Activated T-cell treated with anti-CD3 and anti-CD28 coated beads for 1 hour (primary cell): ENCODE measurements around the gene HDAC8.

ENCODE experiments used
- DNase-seq: peaks from one replicate; pipeline ENCODE4 v3.0.0-alpha.2; 2020; ENCODE audit warnings: low read depth

Gene HDAC8

DNA sequence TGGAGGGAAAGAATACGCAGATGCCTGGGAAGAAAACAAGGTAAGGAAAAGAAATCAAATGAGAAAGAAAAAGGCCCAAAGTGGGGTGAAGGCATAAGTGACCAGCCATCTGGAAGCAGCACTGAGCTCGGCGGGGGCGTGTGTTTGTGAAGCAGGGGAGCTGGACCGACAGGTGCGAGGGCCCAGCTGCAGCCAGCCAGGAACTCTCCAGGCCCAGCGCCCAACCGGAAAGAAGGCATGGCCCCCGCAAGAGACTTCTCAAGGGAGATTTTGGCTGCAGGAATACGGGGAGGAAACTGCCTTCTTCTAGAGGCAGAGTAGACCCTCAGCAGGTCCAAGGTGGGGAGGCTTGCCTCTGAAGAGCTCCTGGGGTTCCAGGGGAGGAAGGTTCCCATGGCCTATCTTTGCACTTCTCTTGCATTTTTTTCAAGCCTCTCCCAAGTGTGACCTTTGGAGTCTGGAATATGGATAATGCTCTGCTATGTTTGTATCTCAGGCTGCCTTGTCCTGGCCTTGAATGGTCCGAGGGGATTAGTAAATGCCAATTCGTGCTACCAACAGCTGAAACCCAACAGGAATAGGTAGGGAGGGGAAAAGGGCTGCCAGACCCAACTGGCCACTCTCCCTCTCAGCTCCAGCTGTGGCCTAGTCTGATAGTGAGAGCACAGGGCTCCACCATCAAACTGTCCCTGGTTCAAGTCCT lies 256.1 kb downstream of the HDAC8 start:
- no peak for DNase-seq

DNA sequence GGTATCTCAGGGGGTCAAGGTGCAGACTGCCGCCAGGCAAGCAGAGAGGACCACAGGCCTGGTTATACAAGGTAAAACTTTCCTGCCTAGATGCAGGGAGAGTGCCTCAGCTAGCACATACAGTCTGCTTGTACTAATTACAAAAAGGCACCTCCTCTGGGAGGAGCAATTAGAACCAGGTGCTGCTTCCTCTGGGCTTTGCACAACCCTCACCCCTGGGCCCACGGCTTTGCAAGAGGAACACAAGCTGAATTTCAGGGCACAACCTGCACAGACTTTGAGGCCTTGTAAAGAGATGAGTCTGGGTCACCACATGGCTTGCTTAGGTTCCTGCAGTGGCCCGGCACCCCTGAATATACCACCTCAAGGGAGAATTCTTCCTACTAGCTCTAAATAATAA lies 257.8 kb downstream of the HDAC8 start:
- DNase-seq: no peak

DNA sequence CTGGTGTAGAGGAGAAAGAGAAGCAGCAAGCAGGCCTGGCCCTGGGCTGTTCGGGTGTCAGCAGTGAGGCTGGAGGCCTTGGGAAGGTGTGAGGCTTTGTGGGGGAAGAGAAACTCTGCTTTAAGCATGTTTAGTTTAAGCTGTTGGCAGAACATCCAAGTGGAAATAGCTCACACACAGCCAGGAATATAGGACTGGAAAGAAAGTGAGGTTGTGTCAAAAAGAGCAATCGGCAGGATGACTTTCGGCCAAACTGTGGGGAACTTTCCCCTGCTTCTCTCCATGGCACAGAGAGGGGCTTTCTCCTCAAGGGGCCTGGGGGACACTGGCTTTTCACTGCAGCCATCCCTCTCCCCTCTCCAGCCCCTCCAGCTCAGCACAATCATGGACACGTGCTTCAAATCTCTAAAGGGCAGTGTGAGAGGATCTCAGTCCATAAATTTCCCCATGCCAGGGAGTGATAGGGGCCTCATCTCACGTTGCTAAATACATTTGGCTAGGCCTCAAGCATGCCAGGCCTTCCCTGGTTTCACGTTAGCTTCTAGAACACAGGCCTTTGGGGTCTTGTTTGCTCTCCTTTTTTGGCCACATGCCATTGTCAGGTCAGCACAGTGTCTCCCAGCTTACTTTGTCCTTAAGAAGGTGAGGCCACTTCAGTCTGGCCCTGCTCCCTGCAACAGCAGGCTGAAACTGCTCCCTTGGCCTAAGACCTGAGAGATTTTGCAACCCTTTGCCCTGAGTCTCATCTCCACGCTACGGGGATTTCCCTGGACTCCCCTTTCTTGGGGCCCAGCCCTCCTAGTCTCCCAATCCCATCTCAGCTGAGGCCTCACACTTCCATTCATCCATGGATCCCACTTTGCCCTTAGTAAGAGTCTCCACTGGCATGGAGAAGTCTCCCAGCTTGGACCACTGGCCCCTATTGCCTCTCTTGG lies 258.7 kb downstream of the HDAC8 start:
- DNase-seq: no peak

DNA sequence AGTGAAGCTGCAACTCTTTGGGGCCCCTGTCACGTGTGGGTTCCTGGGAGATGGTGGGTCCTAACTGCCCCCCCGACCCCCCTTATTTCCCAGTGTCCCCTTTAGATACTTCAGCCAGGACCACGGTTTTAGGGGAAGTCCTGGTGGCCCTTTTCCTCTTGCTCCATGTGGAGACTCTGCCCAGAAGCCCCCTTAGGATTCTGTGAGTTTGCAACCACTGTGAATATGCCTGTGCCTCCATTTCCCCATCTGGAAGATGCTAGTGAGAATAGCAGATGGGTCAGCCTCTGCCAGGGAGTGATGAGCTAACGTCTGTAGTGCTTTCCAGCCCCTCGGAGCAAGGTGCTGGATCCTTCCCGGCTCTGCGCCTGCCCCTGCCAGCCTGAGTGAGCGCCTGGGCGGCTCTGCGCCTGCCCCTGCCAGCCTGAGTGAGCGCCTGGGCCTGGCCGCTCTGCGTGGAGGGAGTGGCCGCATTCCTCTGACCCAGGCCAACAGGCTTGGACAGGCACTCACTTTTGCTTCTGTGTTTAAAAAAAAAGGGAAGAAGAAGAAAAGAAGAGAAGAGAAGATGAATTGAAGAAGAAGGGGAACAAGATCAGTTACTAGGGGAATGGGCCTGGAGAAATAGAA lies 260.2 kb downstream of the HDAC8 start:
- DNase-seq: no peak

DNA sequence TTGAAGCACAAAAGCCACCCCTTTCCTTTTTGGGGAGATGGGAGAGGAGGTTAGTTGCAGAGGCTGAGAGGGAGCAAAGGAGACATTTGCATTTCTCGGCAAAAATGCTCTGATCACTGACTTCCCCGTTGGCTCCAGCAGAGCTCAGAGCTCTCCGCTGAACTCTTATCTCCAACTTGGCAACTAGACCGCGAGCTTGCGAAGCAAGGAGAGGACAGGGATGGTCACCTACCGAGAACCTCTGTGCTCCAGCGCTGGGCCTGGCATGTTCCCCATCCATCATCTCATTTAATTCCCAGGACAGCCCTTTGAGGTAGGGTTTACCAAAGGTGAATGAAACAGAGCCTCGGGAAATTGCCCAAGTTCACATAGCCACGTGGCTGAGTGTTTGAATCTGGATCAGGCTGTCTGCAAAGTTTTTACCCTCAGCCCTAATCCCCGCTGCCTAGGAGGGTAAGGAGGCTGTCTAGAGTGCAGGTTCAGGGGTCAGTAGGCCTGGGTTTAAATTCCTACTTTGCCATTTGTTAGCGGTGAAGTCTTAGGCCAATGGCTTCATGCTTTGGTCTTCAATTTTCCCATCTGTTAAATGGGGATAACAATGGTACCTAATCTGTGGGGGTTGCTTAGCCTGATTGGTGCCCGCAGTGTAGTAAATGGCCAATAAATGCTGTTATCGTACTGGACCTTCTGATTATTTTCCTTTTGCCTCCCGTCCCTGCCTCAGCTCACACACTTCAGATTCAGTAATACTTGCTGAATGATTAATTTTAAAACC lies 263.2 kb downstream of the HDAC8 start:
- no peak for DNase-seq

DNA sequence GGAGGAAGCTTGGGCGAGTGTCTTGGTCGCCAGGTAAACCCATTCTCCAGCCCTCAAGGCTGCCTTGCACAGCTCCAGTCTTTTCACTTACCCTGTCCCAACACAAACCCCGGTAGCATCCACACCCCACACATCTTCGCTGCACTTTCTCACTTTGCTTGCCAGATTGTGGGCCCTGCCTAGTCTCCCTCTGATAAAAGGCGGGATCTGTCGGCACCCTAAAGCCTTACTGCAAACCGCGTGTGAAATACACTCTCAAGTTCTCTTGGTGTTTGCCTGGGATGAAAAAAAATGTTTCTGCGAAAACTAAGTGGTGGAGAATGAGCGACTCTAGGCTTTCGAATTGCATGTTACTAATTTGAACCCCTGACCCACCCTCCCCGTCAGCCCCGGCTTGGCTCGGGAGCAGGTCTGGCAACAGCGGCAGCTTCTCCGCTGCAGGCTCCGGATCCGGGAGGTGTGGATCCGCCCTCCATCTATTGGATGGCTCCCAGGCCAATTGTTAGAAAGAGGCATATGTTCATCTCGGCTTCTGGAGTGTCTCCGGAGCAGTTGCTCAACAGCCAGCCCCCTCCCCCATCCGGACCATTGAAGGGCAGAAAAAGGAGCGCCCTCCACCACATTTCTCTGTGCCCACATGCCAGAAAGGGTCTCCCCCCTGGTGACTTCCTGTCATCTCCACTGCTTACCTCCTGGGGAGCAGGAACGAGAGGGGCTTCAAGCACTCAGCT lies 263.9 kb downstream of the HDAC8 start:
- no peak for DNase-seq

DNA sequence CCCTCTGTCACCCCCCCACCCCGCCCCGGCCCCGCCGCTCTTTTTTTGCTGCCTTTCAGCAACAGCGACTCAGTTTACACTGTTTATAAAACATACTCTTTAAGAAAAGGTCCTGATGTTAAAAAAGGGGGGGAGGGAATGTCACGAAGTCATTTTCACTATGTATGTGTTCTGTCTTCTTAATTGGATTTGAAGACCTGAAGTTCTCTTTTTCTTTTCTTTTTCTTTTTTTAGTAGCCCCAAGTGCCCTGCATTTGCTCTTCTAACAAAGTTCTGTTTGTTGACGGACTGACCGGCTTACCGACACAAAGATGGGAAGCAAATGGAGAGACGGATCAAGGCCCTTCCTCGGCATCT lies 264.5 kb downstream of the HDAC8 start:
- DNase-seq: no peak

DNA sequence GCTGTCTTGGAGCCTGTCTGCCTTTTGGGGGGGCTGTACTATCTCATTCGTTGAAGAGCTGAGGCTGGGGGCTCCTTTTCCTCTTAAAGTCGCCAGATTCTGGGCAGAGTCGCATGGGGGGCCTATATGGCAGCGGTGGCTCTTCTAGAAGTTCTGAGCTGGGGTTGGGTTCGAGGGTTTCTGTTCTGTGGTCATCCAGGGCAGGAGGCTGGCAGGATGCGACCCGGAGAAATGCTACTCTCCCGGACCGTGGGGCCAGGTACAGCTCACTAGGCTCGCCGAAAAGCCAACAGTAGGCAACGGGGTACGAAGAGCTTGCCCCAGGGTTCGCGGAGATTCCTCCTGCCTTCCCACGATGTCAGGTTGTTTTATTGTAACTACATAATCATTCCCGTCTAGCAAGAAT lies 265.0 kb downstream of the HDAC8 start:
- DNase-seq: no peak

DNA sequence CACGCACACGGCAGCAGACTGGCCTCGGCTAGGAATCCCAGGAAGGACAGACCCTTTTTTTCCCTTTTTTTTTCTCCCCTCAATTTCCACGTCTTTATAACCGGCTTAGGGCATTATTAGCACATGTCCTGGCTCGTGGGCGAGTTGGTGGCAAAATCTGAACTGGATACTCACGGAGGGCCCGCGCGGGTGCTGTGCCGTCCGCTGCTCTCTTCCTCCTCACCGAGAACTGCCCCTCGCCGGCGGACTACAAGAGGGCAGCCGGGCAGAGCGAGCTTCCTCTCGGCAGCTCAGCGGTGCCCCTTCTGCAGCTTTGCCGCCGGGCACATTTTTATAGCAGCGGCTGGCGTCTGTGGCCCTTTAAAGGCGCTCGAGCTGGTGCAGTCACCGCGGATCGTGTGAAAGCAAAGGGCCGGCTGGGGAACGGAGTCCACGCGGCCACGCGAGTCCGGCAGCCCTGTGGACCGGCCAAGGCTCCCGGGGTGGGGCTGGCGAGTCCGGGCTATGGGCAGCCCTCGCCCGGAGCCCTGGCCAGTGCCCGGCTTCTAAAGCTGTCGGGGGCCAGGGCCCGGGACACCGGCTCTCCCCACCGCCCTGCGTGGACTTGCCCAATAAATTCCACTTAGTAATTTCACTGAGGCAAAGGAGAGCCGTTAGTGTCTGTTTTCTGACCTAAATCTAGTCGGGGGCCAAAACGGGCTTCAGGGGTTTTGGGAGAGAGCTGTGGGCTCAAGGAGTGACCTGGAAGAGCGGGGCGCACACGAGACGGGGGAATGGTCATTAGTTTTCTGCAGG lies 265.6 kb downstream of the HDAC8 start:
- no peak for DNase-seq

DNA sequence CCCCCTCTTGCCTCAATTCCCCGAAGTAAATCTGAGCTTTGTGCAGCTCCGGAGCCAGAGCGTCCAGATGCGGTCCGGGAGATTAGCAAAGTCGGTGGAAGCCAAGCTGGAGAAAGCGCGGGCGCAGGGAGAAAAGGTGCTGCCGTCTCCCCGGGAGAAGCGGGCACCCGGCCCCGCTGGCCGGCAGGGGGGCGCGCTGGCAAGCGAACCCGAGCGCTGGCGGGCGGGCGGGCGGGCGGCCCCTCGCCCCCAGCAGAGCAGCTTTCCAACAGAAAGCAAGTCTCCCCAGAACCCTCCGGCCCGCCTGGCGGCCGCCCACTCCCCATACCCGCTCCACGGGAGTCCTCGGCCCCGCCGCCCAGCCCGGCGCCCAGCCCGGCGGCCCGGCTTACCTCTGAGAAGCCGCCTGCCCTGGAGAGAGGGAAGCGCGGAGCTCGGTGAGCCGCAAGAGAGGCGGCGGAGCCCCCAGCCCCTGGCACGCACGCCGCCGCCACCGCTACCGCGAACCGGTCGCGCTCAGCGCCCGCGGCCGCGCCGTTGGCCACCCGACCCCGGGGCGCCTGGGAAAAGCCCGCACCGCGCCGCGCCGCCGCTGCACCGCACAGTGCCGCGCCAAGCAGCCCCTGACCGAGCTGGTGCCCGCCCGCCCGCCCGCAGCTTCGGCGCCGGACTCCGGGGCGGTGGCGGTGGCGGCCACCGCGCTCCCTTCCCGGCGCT lies 266.4 kb downstream of the HDAC8 start:
- no peak for DNase-seq

DNA sequence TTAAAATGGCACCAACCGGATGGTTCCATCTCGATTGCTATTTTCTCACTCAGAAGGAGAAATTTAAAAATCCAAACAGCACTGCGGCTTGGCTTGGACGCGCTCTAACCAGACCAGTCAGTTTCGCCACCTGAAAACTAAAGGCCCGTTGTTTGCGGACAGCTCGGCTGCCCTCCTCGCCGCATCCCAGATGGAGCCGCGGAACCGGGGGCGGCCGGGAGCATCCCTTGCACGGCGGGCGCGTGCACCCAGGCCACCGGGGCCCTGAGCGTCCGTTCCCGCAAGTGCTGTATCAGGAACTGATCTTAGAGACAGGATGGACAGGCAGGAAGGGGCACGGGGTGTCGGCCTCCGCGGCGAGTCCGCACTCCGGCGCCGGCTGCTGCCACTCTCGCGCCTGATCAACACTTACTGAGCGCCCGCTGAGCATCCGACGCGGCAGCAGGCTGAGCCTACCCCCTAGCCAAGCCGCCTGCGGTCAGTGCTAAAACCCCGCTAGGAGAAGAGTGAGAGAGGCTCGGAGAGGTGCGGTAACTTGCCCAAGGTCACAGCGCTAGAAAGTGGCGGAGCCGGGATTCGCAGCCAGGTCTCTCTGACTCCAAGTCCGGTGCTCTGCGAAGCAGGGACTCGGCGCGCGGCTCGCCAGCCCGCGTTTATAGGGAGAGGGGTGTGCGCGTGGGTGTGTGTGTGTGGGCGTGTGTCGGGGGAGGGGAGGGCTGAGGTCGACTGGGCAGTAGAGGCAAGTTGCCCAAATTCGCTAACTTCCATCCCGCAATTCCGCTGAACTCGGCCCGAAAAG lies 267.2 kb downstream of the HDAC8 start, which contains the start of gene CITED1:
Gene CITED1 (minus strand): TSS at position 629 of the 799 bp plus-strand sequence. CDS start 3,045 bp downstream, outside the sequence.
- no peak for DNase-seq

DNA sequence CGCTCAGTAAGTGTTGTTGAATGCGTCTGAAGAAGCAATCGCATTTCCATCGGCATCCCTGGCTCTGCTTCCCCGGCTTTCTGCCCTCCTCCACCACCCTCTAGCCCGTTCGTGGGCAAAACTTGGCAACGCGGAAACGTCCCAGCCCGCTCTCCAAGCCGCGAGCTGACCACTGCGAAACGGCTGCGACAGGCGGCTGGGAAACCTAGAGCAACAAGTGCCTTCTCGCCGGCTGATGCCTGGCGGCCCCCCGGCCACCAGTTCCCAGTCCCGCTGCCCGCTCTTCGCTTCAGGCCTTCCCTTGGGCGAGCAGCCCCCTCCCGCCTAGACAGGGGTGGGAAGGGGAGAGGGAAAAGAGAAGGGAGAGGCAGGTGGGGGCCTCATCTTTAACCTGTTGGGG lies 267.8 kb downstream of the HDAC8 start:
- DNase-seq: no peak

DNA sequence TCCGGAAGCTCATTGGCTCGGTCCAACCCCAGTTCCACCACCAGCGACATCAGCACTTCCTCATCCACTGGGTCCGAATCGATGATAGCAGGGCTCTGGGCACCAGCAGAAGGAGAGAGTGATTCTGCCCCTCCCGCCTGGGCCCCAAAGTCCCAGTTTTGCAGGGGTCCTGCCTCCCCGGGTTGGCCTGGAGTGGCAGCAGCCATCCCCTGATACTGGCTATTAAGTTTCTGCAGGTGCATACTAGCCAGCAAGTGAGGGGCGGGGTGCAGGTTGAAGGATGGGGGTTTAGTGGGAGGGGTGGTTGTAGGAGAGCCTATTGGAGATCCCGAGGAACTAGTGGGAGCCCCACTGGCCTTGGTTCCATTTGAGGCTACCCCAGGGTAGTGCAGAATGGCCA lies 270.9 kb downstream of the HDAC8 start:
- no peak for DNase-seq

DNA sequence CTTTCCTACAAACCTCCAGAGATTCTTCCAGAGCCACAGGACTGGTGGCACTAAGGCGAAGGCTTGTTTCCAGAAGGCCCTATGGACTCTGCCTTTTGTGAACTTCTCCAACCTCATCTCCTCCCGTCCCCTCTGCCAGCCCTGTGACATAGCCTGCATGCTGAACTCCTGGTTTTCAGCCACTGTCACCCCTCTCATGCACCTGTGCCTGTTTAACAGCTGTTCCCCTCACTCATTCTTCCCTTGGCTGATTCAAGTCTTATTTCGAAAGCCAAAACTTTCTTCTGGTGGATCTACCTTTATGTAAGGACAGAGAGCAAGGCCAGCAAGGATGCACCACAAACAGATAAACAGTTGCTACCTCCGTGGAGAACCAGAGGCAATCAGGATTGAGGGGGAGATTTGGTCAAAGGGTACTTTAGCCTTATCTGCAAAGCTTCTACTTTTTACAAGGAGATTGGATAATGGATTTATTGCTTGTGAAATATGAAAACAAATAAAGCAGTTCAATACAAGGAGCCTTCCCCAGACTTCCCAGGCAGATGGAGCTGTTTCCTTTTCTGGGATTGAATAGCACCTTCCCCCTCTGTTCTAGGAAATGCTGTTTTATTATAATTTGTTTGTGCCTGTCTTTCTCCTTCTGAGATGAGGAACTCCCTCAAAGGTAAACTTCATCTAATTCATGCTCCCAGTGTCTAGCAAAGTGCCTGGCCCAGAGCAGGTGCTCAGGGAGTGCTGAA lies 272.6 kb downstream of the HDAC8 start:
- no peak for DNase-seq

DNA sequence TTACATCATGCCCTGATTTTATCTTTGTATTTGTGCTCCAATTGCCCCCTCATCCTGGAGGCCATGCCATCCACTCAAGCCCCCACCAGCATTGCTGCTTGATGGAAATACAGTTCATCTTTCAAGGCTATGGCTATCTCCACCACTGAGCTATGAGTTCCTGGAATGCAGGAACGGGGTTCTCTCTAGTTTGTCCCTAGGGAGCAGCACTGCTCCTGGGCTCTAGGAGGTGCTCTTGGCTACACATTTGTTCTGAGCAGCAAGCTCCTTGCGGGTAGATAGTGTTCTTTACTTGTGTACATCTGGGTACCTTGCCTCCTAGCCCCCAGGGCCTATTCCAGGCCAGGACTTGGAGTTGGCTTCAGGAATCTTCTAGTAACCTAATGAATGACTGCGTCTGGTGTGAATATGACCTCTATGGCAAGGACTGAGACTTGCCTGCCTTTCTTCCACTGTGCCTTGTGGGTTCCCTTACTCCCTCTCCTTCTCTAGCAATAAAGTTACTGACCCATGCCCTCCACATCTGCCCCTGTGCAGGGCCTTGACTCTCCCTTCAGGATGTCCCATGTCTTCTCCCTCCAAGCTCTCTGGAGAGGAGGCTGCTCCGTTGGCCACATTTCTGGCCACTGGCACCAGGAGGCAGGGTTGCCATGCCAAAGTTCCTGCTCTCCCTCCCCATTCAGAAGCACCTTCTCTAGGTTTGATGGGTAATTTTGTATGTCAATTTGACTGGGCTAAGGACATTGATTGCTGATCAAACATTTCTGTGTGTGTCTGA lies 274.5 kb downstream of the HDAC8 start:
- DNase-seq: no peak

DNA sequence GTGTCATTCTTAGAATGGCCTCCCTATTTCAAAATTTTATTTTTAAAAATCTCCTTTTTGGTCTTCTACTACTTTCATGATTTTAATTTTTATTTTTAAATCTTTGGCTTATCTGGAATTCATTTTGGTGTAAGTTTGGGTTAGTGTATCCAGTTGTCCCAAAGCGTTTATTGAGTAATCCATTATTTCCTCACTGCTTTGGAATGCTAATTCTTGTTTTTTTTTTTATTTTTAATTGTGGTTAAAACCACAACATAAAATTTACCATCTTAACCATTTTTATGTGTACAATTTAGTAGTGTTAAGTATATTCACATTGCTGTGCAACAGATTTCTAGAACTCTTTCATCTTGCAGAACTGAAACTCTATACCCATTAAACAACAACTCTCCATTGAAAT lies 275.7 kb downstream of the HDAC8 start:
- no peak for DNase-seq

DNA sequence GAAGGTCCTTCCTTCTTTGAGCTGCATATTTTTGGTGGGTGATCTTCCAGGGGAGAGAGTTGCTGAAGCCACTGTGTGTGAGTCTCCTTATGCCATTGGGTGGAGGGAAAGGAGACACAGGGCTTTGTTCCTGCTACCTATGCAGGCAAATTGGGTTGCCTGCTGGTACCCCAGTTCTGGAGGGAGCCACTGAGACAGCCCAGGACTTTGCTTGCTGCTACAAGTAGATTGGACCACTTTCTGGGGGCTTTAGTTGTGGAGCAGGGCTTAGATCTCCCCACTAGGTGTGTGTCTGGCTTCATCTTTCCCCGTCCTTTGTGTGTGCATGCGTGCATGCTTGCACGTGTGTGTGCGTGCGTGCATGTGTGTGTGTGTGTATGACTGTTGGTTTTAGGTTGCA lies 276.9 kb downstream of the HDAC8 start:
- DNase-seq: no peak

DNA sequence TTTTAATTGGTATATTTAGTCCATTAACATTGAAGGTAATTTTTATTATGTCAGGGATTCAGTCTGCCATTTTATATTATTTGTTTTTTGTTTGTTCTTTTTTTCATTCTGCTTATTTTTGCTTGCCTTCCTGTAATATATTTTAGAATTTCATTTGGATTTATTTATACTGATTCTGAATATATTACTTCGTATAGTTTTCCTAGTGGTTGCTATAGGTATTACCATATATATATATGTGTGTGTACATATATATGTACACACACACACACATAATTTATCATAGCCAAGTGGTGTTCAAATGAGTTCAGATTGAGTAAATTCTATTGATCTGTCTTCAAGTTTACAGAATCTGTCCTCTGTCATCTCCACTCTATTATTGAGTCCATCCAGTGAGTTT lies 278.1 kb downstream of the HDAC8 start:
- DNase-seq: no peak
